BLaER1 (cell line): Measurements from ENCODE around the gene TTC39C.
"Not testable (repeated sequence)": the region's sequence is repeated elsewhere in the genome, so short reads cannot be mapped to it uniquely, and the experiment has no call there.

Source experiments
- H3K27ac ChIP-seq: shearing (Covaris generic); formaldehyde crosslinking; 2 replicates; pipeline ENCODE4 v1.8.1; 2022
- H3K27me3 ChIP-seq: shearing (Covaris generic); formaldehyde crosslinking; 2 replicates; pipeline ENCODE4 v1.8.1; 2022
- H3K36me3 ChIP-seq: shearing (Covaris generic); formaldehyde crosslinking; 2 replicates; pipeline ENCODE4 v1.8.1; 2022
- H3K4me1 ChIP-seq: shearing (Covaris generic); formaldehyde crosslinking; 2 replicates; pipeline ENCODE4 v1.8.1; 2022
- H3K4me2 ChIP-seq: shearing (Covaris generic); formaldehyde crosslinking; 2 replicates; pipeline ENCODE4 v1.8.1; 2022
- H3K4me3 ChIP-seq: shearing (Covaris generic); formaldehyde crosslinking; 2 replicates; pipeline ENCODE4 v1.8.1; 2022
- H3K9ac ChIP-seq: shearing (Covaris generic); formaldehyde crosslinking; 2 replicates; pipeline ENCODE4 v1.8.1; 2022
- H3K9me3 ChIP-seq: shearing (Covaris generic); formaldehyde crosslinking; 2 replicates; pipeline ENCODE4 v1.8.1; 2022
- H4K20me1 ChIP-seq: shearing (Covaris generic); formaldehyde crosslinking; 2 replicates; pipeline ENCODE4 v1.8.1; 2022
- Cebpa-rat ChIP-seq: shearing (Covaris generic); IDR thresholded peaks from 2 replicates; pipeline ENCODE4 v1.8.1; 2022

The TTC39C gene

DNA sequence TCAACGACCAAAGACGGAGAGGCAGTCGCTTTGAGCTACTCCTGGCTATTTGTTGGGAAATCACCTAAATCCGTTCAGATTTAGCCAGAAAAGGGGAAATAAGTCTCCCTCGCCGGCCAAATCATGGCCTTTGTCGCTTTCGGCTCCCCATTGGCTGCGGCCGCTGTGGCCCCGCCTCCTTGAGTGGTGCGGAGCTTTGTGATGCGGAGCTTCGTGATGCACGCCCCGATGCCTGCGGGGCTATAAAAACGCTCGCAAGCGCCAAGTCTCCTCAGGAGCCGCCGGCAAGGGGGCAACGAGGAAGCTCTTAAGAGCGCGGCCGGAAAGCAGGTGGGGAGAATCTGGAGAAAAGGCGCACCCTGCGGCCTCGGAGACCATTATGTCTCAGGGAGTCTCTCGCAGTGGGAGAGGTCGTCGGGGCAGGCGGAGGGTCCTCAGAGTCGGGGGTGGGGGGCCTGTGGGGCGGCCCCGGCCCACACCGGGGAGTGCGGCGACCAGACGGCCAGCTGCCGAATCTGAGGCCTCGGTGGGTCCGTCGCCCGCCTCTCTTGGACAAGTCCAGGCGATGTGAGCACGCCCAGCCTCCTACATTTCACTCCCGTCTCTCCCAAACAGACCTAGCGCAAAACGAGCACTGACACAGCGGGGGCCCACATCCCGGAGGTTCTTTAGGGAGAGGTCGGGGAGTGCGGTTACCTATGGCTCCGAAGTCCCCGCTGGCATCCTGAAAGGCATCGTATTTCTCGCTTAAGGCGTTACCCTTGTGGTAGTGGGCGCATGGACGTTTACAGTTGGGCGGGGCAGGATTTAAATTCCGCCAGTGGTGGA, 124.4 kb downstream of the TTC39C start, which contains the start of gene CABYR:
CABYR (plus strand) TSS at position 274 of the 828 bp plus-strand sequence. CDS start 4,053 bp downstream, outside the sequence.
- H3K27ac ChIP-seq: no peak within 1 kb of the TSS
- H3K9ac ChIP-seq: no peak within 1 kb of the TSS

DNA sequence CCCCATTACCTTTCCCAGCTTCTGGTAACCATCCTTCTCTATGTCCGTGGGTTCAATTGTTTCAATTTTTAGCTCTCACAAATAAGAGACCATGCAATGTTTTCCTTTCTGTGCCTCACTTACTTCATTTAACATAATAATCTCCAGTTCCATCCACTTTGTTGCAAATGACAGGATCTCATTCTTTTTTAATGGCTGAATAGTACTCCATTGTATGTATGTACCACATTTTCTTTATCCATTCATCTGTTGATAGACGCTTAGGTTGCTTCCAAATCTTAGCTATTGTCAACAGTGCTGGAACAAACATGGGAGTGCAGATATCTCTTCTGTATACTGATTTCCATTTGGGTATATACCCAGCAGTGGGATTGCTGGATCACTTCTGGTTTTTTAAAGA, 126.1 kb downstream of the TTC39C start:
- no peak overlapping the region for H3K9ac ChIP-seq
- peaks cover 11% of the 10 kb centered on the region for H3K9me3 ChIP-seq
- no peak overlapping the region for H3K4me2 ChIP-seq
- no peak overlapping the region for H3K27ac ChIP-seq
- no peaks in the 10 kb centered on the region for H4K20me1 ChIP-seq
- peaks cover 11% of the 10 kb centered on the region; the same call in 1 of the 2 replicates for H3K36me3 ChIP-seq
- H3K27me3 ChIP-seq: no peaks in the 10 kb centered on the region
- no peak overlapping the region for H3K4me3 ChIP-seq
- no peaks in the 10 kb centered on the region for H3K4me1 ChIP-seq
- no peak for TF ChIP-seq Cebpa-rat

More for the DNA sequence above, 124.4 kb downstream of the TTC39C start, which contains the start of gene CABYR:
- Histone ChIP-seq H3K4me2 (no peak within 1 kb of the TSS), H3K4me3 (no peak within 1 kb of the TSS), H4K20me1 (no peaks in the 10 kb centered on the region), H3K9me3 (peaks cover 11% of the 10 kb centered on the region), H3K36me3 (peaks cover 24% of the 10 kb centered on the region), H3K4me1 (no peaks in the 10 kb centered on the region), H3K27me3 (no peaks in the 10 kb centered on the region)
- TF ChIP-seq Cebpa-rat: no peak

DNA sequence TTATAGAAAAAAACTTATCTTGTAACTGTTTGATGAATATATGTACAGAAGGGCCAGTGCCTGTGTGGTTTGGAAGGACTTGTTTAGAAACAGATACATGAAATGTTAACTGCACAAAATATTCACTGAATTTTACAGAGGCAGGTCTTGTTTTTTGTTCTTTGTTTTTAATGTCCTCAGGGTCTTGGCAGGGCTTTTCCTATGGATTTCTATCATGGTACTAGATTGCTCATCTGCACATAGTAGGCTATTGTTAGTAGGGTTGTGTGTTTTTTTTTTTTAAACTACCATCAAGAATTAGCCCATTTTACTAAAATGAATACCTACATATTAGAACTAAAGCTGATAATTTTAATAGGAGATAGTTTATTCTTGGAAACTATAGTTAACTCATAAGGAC, 127.8 kb downstream of the TTC39C start:
- Histone ChIP-seq H3K4me1 (no peaks in the 10 kb centered on the region), H3K9me3 (peaks cover 11% of the 10 kb centered on the region), H3K27ac (no peak overlapping the region), H3K27me3 (no peaks in the 10 kb centered on the region), H3K9ac (no peak overlapping the region), H3K4me2 (no peak overlapping the region), H4K20me1 (no peaks in the 10 kb centered on the region), H3K36me3 (no peaks in the 10 kb centered on the region), H3K4me3 (no peak overlapping the region)
- TF ChIP-seq Cebpa-rat: no peak

- H3K4me1 ChIP-seq, H3K4me3 ChIP-seq, H3K27me3 ChIP-seq, H3K36me3 ChIP-seq, H3K4me2 ChIP-seq, H3K27ac ChIP-seq, H3K9me3 ChIP-seq, H4K20me1 ChIP-seq, H3K9ac ChIP-seq: not testable (repeated sequence)
These were observed 135.0 kb downstream of the TTC39C start for GRCh38 chr18:24149591-24149990.

DNA sequence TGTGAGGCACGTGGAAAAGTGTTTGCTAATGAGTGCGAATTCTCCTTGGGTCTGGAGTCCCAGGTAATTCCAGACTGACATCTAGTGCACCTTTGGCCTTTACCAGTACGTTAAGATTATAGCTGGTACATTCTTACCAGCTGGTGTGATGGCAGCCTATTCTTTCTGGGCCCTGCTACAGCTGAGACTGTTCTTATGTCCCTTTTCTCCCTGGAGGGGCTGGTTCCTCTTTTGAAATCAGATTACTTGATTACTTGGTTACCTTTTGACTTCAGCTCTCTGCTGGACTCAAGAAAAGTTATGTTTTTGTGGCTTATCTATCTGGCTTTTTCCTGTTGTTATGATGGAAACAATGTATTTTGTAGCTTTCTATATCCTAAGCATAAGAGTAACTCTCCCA, 138.8 kb downstream of the TTC39C start:
- Histone ChIP-seq H3K9ac (no peak overlapping the region), H4K20me1 (no peaks in the 10 kb centered on the region), H3K4me2 (no peak overlapping the region), H3K4me1 (no peaks in the 10 kb centered on the region), H3K9me3 (no peaks in the 10 kb centered on the region), H3K27ac (no peak overlapping the region), H3K27me3 (no peaks in the 10 kb centered on the region), H3K4me3 (no peak overlapping the region), H3K36me3 (peaks cover 16% of the 10 kb centered on the region)
- TF ChIP-seq Cebpa-rat: no peak

DNA sequence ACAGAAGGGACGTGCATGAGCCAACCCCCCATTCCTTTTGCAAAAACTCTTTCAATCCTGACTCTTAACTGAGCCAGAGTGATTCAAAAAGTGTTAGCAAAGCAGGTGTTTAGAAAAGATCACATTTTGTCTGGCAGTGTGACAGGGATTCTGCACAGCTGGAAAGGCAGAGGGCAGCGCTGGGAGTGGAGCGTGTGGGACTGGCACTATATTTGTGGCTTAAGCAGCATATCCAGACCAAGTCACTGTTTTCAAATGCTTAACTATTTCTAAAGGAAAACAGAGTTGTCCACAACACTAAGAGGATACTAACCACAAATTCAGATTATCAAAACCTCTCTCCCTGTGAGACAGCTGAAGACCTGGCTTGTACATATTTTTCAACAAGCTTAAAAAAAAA, 143.3 kb downstream of the TTC39C start:
- no peaks in the 10 kb centered on the region for H3K4me1 ChIP-seq
- TF ChIP-seq Cebpa-rat: no peak
- no peaks in the 10 kb centered on the region for H3K9me3 ChIP-seq
- no peak overlapping the region for H3K4me2 ChIP-seq
- H3K27me3 ChIP-seq: no peaks in the 10 kb centered on the region
- no peak overlapping the region for H3K9ac ChIP-seq
- no peak overlapping the region for H3K4me3 ChIP-seq
- peaks cover 38% of the 10 kb centered on the region for H3K36me3 ChIP-seq
- H4K20me1 ChIP-seq: no peaks in the 10 kb centered on the region
- H3K27ac ChIP-seq: no peak overlapping the region

DNA sequence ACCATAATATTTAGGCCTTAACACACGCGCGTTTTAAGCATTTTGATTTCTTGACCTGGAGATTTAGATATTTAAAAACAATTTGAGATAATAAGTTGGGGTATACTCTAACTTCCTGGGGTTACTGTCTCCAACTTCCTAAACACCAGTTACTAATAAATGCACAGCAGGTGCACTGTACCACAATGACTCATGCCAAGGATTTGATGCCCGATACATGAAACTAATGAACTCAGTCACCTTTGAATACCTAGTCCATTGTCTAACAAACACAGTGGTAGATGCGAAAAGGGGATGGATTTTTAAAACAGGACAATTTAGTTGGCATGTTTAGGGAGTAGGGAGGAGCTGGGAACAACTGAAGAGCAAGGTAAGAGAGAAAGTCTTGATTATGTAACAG, 145.5 kb downstream of the TTC39C start:
- Histone ChIP-seq H3K27ac (no peak overlapping the region), H3K9me3 (no peaks in the 10 kb centered on the region), H4K20me1 (no peaks in the 10 kb centered on the region), H3K27me3 (no peaks in the 10 kb centered on the region), H3K4me2 (no peak overlapping the region), H3K4me1 (no peaks in the 10 kb centered on the region), H3K36me3 (peaks cover 52% of the 10 kb centered on the region), H3K9ac (no peak overlapping the region), H3K4me3 (no peak overlapping the region)
- no peak for TF ChIP-seq Cebpa-rat

DNA sequence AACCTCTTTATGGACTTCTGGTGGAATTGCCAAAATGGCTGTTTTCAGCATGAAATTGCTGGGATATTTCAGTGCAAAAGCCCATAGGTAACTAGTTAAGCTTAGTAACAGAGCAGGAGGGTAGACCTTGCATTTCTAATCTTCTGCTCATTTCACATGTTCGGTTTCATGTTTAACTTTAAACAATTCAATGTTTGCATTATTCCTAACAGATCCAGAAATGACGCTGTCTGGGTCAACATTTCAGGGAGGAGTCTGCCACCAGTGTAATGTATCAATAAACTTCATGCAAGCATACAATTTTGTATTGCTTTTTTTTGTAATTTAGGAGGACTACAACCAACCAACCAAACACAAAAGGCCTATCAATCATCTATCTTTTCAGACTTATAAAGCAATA, 146.8 kb downstream of the TTC39C start:
- no peaks in the 10 kb centered on the region for H4K20me1 ChIP-seq
- H3K9ac ChIP-seq: no peak overlapping the region
- H3K4me2 ChIP-seq: no peak overlapping the region
- no peaks in the 10 kb centered on the region for H3K27me3 ChIP-seq
- H3K4me1 ChIP-seq: no peaks in the 10 kb centered on the region
- H3K27ac ChIP-seq: no peak overlapping the region
- H3K36me3 ChIP-seq: peaks cover 63% of the 10 kb centered on the region
- no peaks in the 10 kb centered on the region for H3K9me3 ChIP-seq
- TF ChIP-seq Cebpa-rat: no peak
- H3K4me3 ChIP-seq: no peak overlapping the region

DNA sequence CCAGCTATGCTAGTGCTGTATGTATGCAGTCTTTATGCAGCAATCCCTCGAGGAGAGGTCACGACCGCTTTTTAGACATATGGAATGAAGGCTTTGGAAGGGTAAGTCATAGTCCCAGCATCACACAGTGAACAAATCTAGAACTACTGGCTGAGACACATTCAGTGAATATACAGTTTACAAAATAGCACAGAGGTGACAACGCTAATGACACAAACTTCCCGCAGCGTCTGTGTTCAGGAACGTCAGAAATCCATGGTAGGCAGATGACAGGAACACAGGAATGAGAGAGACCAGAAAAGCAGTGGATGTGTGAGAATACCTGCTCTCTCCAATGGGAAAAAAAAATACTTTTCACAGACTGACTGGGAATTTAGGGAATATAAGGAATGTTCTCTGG, 153.9 kb downstream of the TTC39C start:
- no peaks in the 10 kb centered on the region for H4K20me1 ChIP-seq
- H3K9ac ChIP-seq: no peak overlapping the region
- no peak for TF ChIP-seq Cebpa-rat
- peaks cover 38% of the 10 kb centered on the region for H3K36me3 ChIP-seq
- H3K4me2 ChIP-seq: no peak overlapping the region
- no peaks in the 10 kb centered on the region for H3K4me1 ChIP-seq
- no peak overlapping the region for H3K4me3 ChIP-seq
- H3K9me3 ChIP-seq: no peaks in the 10 kb centered on the region
- H3K27me3 ChIP-seq: no peaks in the 10 kb centered on the region
- no peak overlapping the region for H3K27ac ChIP-seq

DNA sequence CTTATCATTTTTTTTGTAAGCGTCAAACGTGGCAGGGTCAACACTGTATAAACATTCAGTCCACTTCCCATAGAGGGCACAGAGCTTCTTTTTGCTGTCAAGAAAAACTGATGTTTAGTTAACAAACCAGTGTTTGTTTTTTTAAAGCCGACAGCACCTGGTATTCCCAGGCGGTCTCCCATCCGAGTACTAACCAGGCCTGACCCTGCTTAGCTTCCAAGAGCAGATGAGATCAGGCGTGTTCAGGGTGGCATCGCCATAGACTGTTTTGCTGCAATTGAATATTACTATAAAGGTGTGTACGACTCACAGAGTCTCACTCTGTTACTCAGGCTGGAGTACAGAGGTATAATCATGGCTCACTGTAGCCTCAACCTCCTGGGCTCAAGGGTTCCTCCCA, 155.8 kb downstream of the TTC39C start:
- Histone ChIP-seq H3K4me2 (no peak overlapping the region), H3K4me3 (no peak overlapping the region), H4K20me1 (no peaks in the 10 kb centered on the region), H3K4me1 (no peaks in the 10 kb centered on the region), H3K27me3 (no peaks in the 10 kb centered on the region), H3K36me3 (peaks cover 33% of the 10 kb centered on the region), H3K27ac (no peak overlapping the region), H3K9ac (no peak overlapping the region), H3K9me3 (no peaks in the 10 kb centered on the region)
- no peak for TF ChIP-seq Cebpa-rat
